PC-3 (cell line): ENCODE results near the gene MTRF1. TPM values are rescaled to one million over a fixed set of nuclear protein-coding genes. Genes with fewer than 3 reads are reported as not detected.
A peak's percentile ranks its signal among the peaks of the same experiment; 100 is the strongest.

Experiments used
- ATAC-seq: fragments of 200-7000 bp; cut with Tn5 transposase; 2 replicates; pipeline ENCODE4 v1.9.1; 2020; ENCODE audit warnings: mild to moderate bottlenecking, moderate library complexity
- BruUV-seq: library from RNA; stranded (reverse); fragments of 400-500 nt; replicated peaks from 2 replicates; lab custom pipeline; 2021; lab: Mats Ljungman, UMichigan
- CTCF ChIA-PET: fragments of 300-600 bp; sonication (Branson Sonifier 250); formaldehyde crosslinking; loops from one replicate; lab custom pipeline; 2022; ENCODE audit warnings: antibody characterized with exemption; lab: Charles Lee
- POLR2A ChIA-PET: fragments of 300-600 bp; sonication (Branson Sonifier 250); formaldehyde crosslinking; loops from one replicate; lab custom pipeline; 2022; ENCODE audit warnings: antibody characterized with exemption; ENCODE audit not compliant: unreplicated experiment; lab: Charles Lee
- DNase-seq: peaks from one replicate; pipeline ENCODE4 v3.0.0-alpha.2; 2015
- H2AFZ ChIP-seq: fragments of 300-600 bp; sonication (generic); 2 replicates; pipeline ENCODE4 v1.6.0; 2016; ENCODE audit warnings: antibody characterized with exemption, low read length
- H3F3A ChIP-seq: fragments of 300-600 bp; sonication (generic); one replicate; pipeline ENCODE4 v1.6.0; 2017; ENCODE audit warnings: antibody characterized with exemption, low read length, control low read depth, mild to moderate bottlenecking; ENCODE audit not compliant: unreplicated experiment
- H3K27ac ChIP-seq: fragments of 300-600 bp; sonication (generic); 2 replicates; pipeline ENCODE4 v1.5.1; 2016; ENCODE audit warnings: mild to moderate bottlenecking, low read length
- H3K27me3 ChIP-seq: fragments of 300-600 bp; sonication (generic); 2 replicates; pipeline ENCODE4 v1.6.1; 2016; ENCODE audit warnings: low read length, mixed read lengths
- H3K36me3 ChIP-seq: fragments of 300-600 bp; sonication (generic); 2 replicates; pipeline ENCODE4 v1.6.1; 2016; ENCODE audit warnings: low read depth, mixed run types, low read length, mixed read lengths
- H3K4me1 ChIP-seq: fragments of 300-600 bp; sonication (generic); 2 replicates; pipeline ENCODE4 v1.5.1; 2016; ENCODE audit warnings: low read length; ENCODE audit not compliant: insufficient read depth
- H3K4me2 ChIP-seq: fragments of 300-600 bp; sonication (generic); 2 replicates; pipeline ENCODE4 v1.6.0; 2016; ENCODE audit warnings: low read length
- H3K4me3 ChIP-seq: fragments of 300-600 bp; sonication (generic); 2 replicates; pipeline ENCODE4 v1.5.1; 2016; ENCODE audit warnings: mild to moderate bottlenecking, low read length, mixed read lengths
- H3K79me2 ChIP-seq: fragments of 300-600 bp; sonication (generic); 2 replicates; pipeline ENCODE4 v1.6.1; 2017; ENCODE audit warnings: low read length, mixed read lengths
- H3K9ac ChIP-seq: fragments of 300-600 bp; sonication (generic); 2 replicates; pipeline ENCODE4 v1.6.0; 2016; ENCODE audit warnings: mild to moderate bottlenecking, low read length
- H3K9me2 ChIP-seq: fragments of 300-600 bp; sonication (generic); replicated peaks from 2 replicates; pipeline ENCODE4 v1.6.1; 2016; ENCODE audit warnings: mixed run types, low read length, mixed read lengths
- H3K9me3 ChIP-seq: fragments of 300-600 bp; sonication (generic); 2 replicates; pipeline ENCODE4 v1.6.1; 2016; ENCODE audit warnings: low read length, mixed read lengths
- H4K20me1 ChIP-seq: fragments of 300-600 bp; sonication (generic); 2 replicates; pipeline ENCODE4 v1.6.1; 2016; ENCODE audit warnings: low read length, mixed read lengths
- EZH2 ChIP-seq: fragments of 300-600 bp; sonication (generic); IDR thresholded peaks from one replicate; pipeline ENCODE4 v1.6.1; 2017; ENCODE audit warnings: antibody characterized with exemption, mild to moderate bottlenecking, low read length; ENCODE audit not compliant: unreplicated experiment
- EZH2phosphoT487 ChIP-seq: fragments of 300-600 bp; sonication (generic); IDR thresholded peaks from 2 replicates; pipeline ENCODE4 v1.6.1; 2018; ENCODE audit warnings: mild to moderate bottlenecking, antibody characterized with exemption, low read length, borderline replicate concordance
- intact Hi-C: fragments of 100-400 bp; cut with micrococcal nuclease; formaldehyde crosslinking; loops from 2 replicates; pipeline ENCODE4 v1.9.0; 2023
- total RNA-seq: library from RNA; depleted of rRNA; stranded (reverse); fragments of >200 nt; gene quantifications from 2 replicates; pipeline ENCODE4 v1.2.3, GENCODE V29; 2014
- TF ChIP-seq, protein P1 (sequence below): fragments of 300-600 bp; sonication (generic); conservative IDR thresholded peaks from 2 replicates; pipeline ENCODE4 v1.5.1; 2017; ENCODE audit warnings: antibody characterized with exemption, low read depth, mild to moderate bottlenecking, low read length

MTRF1 gene
- total RNA-seq, 1 experiment from 2014 or later: 4.7 TPM

DNA sequence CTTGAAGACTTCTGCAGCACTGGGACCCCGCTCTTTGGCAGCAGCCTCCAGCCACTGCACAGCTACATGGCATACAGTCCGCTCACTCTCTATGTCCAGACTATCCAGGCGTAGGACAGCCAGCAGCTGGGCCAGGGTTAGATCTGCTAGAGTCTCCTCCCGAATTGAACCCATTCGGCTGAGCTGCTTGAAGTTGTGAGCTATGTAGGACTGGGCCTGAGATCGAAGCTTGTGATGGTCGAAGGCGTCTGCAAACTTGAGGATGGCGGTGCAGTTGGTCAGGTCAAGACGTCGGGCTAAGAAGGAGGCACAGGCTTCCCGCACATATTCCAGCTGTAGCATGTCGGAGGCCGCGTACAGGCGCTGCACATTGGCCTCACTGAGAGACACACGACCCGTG lies 69.9 kb downstream of the MTRF1 start:
- ChIA-PET POLR2A (no interaction called here), CTCF (no interaction called here)
- no peaks in the 10 kb centered on the region for H4K20me1 ChIP-seq
- no peaks in the 10 kb centered on the region for H3K9me3 ChIP-seq
- TF ChIP-seq EZH2phosphoT487: no peak
- no peak for TF ChIP-seq EZH2
- TF ChIP-seq, protein P1, sequence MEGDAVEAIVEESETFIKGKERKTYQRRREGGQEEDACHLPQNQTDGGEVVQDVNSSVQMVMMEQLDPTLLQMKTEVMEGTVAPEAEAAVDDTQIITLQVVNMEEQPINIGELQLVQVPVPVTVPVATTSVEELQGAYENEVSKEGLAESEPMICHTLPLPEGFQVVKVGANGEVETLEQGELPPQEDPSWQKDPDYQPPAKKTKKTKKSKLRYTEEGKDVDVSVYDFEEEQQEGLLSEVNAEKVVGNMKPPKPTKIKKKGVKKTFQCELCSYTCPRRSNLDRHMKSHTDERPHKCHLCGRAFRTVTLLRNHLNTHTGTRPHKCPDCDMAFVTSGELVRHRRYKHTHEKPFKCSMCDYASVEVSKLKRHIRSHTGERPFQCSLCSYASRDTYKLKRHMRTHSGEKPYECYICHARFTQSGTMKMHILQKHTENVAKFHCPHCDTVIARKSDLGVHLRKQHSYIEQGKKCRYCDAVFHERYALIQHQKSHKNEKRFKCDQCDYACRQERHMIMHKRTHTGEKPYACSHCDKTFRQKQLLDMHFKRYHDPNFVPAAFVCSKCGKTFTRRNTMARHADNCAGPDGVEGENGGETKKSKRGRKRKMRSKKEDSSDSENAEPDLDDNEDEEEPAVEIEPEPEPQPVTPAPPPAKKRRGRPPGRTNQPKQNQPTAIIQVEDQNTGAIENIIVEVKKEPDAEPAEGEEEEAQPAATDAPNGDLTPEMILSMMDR: no peak
- H3K79me2 ChIP-seq: peaks cover 18% of the 10 kb centered on the region
- intact Hi-C loops: no loop called here
- H2AFZ ChIP-seq: 0 out of 2 replicates have a peak overlapping the region, but pooled peaks have one; percentile 87
- H3K4me1 ChIP-seq: peaks cover 24% of the 10 kb centered on the region
- no peaks in the 10 kb centered on the region for H3K9me2 ChIP-seq
- no peak overlapping the region for H3K9ac ChIP-seq
- peak overlapping the region; percentile 58; the same call in 1 of the 2 replicates for H3K27ac ChIP-seq
- peak overlapping the region; percentile 81 for H3K4me2 ChIP-seq
- ATAC-seq: no peak
- BruUV-seq: no TSS peak
- no peak for DNase-seq
- peak overlapping the region; percentile 59; the same call in 1 of the 2 replicates for H3K4me3 ChIP-seq
- no peaks in the 10 kb centered on the region for H3K36me3 ChIP-seq
- H3F3A ChIP-seq: no peaks in the 10 kb centered on the region
- H3K27me3 ChIP-seq: no peaks in the 10 kb centered on the region

DNA sequence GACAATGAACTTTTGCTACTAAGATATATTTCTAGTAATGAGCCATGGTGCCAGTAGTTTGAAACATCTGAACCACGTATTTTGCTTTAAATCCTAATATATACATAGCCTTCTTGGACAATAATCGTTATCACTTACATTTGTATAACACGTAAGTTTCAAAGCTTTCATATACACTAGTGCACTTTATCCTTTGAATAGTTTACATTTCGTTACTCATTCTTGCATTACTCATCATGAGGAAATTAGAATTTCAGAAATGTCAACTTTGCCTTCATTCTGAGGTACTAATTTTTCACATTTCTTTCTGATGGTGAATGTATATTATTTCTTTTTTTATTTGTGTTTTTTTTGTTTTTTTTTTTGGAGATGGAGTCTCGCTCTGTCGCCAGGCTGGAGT lies 74.8 kb downstream of the MTRF1 start:
- POLR2A ChIA-PET: interaction anchor here (0.6 kb wide), 1 partner anchor 699 kb away, joined by 5 read pairs; no protein-coding TSS in a partner anchor
- Histone ChIP-seq H3K4me3 (peak overlapping the region; percentile 17; the same call in 1 of the 2 replicates), H3K27me3 (no peaks in the 10 kb centered on the region), H3K79me2 (peaks cover 18% of the 10 kb centered on the region), H3K36me3 (no peaks in the 10 kb centered on the region), H4K20me1 (no peaks in the 10 kb centered on the region), H3K4me2 (peak overlapping the region; percentile 82), H3K9me3 (no peaks in the 10 kb centered on the region), H3K9ac (no peak overlapping the region), H3K4me1 (peaks cover 29% of the 10 kb centered on the region), H3K9me2 (no peaks in the 10 kb centered on the region), H3K27ac (peak overlapping the region; percentile 65), H3F3A (no peaks in the 10 kb centered on the region), H2AFZ (no peak overlapping the region)
- ATAC-seq (peak; percentile 92), DNase-seq (peak; percentile 78)
- TF ChIP-seq EZH2phosphoT487 (no peak), EZH2 (no peak)
- TF ChIP-seq, protein P1: no peak
- intact Hi-C loops: loop anchor here (1.0 kb wide), 1 partner anchor 49 kb away; no protein-coding TSS in a partner anchor
- BruUV-seq: no TSS peak
- CTCF ChIA-PET: no interaction called here

DNA sequence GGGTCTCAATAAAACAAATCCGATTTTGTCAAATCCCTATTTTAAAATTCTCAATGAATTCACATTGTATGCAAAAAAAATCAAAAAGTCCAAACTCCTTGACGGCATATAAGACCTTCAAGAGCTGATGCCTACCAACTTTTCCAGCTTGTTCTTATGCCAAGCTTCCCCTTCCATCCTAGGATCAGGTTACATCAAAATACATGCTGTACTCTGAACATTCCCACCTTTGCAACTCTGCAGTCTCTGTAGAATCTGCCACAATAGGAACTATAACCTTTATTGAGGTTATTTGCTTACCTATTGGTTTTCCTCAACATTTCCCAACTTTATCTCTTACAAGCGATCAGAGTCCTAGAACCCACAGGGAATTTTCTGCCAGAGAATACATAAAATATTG lies 76.9 kb downstream of the MTRF1 start:
- ChIA-PET POLR2A (no interaction called here), CTCF (no interaction called here)
- no peak overlapping the region for H3K4me3 ChIP-seq
- ATAC-seq: no peak
- no peak overlapping the region for H3K27ac ChIP-seq
- no peaks in the 10 kb centered on the region for H4K20me1 ChIP-seq
- TF ChIP-seq EZH2phosphoT487: no peak
- TF ChIP-seq EZH2: no peak
- TF ChIP-seq, protein P1: no peak
- H3K36me3 ChIP-seq: no peaks in the 10 kb centered on the region
- DNase-seq: no peak
- H3K79me2 ChIP-seq: no peaks in the 10 kb centered on the region
- H3K9me3 ChIP-seq: no peaks in the 10 kb centered on the region
- no peak overlapping the region for H2AFZ ChIP-seq
- no TSS peak for BruUV-seq
- no peaks in the 10 kb centered on the region for H3K9me2 ChIP-seq
- no peaks in the 10 kb centered on the region for H3F3A ChIP-seq
- no peak overlapping the region for H3K4me2 ChIP-seq
- peaks cover 25% of the 10 kb centered on the region for H3K4me1 ChIP-seq
- no peak overlapping the region for H3K9ac ChIP-seq
- intact Hi-C loops: no loop called here
- no peaks in the 10 kb centered on the region for H3K27me3 ChIP-seq
